Measurements from ENCODE around the gene ACSL5. TPM values are rescaled to one million over a fixed set of nuclear protein-coding genes. Genes with fewer than 3 reads are reported as not detected.
"Not testable (repeated sequence)": the region's sequence is repeated elsewhere in the genome, so short reads cannot be mapped to it uniquely, and the experiment has no call there.

The ACSL5 gene
- total RNA-seq, 1 experiment from 2014 or later, result 25.5 TPM

DNA sequence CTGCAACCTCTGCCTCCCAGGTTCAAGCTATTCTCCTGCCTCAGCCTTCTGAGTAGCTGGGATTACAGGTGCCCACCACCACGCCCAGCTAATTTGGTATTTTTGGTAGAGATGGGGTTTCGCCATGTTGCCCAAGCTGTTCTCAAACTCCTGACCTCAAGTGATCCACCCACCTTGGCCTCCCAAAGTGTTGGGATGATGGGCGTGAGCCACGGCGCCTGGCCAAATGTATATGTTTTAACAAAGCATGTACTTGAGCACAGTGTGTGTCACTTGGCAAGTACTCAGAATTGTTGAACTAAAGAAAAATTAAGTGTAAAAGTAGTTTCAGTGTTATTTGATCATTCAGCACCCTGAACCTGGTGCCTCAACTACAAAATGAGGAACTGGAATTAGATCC, 90.2 kb downstream of the ACSL5 start:
- not testable (repeated sequence) for DNase-seq (ENCODE audit: low read depth)

DNA sequence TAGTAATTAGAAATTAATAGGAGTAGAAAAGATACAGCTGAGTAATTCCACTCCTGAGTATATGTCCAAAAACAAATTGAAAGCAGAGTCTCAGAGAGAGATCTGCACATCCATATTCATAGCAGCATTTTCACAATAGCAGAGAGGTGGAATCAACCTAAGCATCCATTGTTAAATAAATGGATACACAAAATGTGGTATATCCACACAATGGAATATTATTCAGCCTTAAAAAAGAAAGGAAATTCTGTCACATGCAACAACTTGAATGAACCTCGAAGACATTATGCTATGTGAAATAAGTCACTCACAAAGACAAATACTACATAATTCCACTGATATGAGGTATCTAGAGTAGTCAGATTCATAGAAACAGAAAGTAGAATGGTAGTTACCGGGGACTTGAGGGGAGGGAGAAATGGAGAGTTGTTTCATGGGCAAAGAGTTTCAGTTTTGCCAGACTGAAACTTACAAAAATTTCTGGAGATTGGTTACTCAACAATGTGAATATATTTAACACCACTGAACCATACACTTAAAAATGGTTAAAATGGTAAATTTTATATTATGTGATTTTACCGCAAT, 91.5 kb downstream of the ACSL5 start:
- no peak for DNase-seq (ENCODE audit: low read depth)

DNA sequence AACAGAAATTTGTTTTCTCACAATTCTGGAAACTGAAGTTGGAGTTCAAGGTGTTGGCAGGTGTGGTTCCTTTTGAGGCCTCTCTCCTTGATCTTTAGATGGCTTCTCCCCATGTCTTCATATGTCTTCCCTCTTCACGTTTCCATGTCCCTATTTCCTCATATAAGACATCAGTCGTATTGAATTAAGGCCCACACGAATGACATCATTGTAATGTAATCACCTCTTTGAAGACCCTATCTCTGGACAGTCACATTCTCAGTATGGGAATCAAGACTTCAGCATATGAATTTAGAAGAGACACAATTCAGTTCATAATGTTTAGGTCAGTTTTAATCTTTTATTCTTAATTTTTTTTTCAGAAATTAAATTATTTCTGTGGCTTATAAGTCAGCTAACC, 92.9 kb downstream of the ACSL5 start:
- no peak for DNase-seq (ENCODE audit: low read depth)

DNA sequence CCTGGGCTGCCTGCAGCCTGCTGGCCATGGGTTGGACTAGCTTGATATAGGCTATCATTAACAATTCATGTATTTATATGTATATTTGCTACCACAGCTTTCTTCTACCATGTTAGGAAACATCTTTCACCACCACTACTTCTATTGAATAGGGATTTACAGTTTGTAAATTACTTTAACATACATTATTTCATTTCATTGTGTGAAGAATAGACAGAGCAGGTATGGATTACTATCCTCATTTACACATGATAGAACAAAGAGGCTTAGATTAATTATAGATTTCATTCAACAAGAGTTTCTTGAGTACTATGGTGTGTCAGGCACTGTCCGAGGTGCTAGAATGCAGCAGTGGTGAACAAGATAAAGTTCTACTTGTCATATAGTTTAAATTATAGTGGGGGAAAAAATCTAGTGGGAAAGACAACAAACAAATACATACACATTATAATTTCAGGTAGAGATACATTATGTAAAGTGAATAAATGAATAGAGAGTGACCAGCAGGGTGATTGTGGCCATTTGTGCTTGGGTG, 93.7 kb downstream of the ACSL5 start:
- DNase-seq (ENCODE audit: low read depth), result no peak

DNA sequence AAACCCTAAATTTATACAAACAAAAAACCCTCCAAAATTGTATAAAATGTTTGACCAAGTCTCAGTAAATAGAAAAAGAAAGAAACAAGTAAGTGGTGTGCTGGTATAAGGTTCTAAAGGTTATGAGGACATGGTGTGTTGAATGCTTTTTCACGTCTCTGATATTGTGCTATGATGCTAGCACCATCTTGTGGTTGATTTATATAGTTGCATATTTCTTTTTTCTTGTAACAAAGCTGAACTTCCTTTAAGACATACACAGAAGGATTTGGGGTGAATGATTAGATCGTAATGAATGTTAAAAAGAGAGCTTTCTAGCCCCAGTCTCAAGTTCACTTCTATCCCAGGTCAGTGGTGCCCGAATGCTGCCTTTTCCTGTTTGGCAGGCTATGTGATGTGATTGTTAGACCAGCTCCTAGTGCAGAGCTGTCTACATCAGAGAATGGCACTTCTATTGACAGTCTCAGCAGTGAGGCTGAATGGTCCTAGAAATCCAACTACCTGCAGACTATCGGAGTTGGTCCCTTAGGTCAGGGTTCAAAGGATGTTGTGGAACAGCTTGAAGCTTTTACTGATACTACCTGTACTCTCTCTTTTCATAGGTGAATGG, 98.1 kb downstream of the ACSL5 start:
- DNase-seq (ENCODE audit: low read depth), result peak; percentile 58

DNA sequence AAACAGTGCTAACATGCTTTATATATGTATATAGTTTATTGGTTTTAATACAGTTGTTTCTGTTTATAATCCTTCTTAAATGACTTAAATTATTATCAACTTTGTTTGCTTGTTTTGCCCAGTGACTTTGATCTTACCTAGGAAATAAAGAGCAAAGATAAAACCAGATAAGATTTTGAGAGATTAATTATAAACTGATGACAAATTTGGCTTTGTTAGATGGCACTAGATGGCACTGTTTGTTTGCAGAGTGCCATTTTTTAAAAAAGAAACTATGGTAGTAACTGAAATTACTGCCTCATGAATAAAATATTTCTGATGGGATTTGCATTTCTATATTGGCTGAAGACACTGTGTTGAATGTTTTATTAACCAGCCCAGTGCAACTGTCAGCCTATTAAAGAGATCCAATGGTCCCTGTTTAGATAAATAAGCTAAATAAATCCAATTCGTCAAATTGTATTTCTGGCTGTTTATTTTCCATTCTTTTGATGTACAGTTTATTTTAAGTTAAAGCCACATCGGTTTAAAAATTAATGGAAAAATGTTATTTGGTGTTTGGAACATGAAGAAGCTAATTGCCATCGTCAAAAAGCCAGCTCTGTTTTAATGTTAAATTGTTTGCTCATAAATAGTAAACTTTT, 101.8 kb downstream of the ACSL5 start:
- DNase-seq (ENCODE audit: low read depth), result peak; percentile 22

Other genes with a start within 250 kb of the ACSL5 start
- 8.6 and 13.0 TPM in 2 replicates for gene GPAM, start 190.4 kb upstream of the ACSL5 start, total RNA-seq (2014; rRNA removed; shearing (Covaris generic))
- 0.07 and 0.15 TPM in 2 replicates for gene TECTB, start 90.7 kb upstream of the ACSL5 start, total RNA-seq (2014; rRNA removed; shearing (Covaris generic))
- gene ZDHHC6, start 72.8 kb downstream of the ACSL5 start, total RNA-seq (2014; rRNA removed; shearing (Covaris generic)), result 39.0 and 40.1 TPM in 2 replicates
- 21.7 and 32.4 TPM in 2 replicates for gene VTI1A, start 73.1 kb downstream of the ACSL5 start, total RNA-seq (2014; rRNA removed; shearing (Covaris generic))

Data from M059J (cell line).